HG03565 (cell line): Measurements from ENCODE around the gene BMP7.
A peak's percentile ranks its signal among the peaks of the same experiment; 100 is the strongest.

Experiments used
- ATAC-seq: cut with Tn5 transposase; IDR thresholded peaks from one replicate; pipeline ENCODE4 v1.9.1; 2021; ENCODE audit warnings: mild to moderate bottlenecking, moderate library complexity; ENCODE audit not compliant: unreplicated experiment

The BMP7 gene

GRCh38 chr20:57266291-57267157, at the start of gene BMP7:
Gene BMP7 (minus strand): TSS chr20:57266641. CDS start chr20:57266122, 519 bp downstream.
- no peak for ATAC-seq

GRCh38 chr20:57315976-57316480, 49.6 kb upstream of the BMP7 start:
- ATAC-seq, result no peak

DNA sequence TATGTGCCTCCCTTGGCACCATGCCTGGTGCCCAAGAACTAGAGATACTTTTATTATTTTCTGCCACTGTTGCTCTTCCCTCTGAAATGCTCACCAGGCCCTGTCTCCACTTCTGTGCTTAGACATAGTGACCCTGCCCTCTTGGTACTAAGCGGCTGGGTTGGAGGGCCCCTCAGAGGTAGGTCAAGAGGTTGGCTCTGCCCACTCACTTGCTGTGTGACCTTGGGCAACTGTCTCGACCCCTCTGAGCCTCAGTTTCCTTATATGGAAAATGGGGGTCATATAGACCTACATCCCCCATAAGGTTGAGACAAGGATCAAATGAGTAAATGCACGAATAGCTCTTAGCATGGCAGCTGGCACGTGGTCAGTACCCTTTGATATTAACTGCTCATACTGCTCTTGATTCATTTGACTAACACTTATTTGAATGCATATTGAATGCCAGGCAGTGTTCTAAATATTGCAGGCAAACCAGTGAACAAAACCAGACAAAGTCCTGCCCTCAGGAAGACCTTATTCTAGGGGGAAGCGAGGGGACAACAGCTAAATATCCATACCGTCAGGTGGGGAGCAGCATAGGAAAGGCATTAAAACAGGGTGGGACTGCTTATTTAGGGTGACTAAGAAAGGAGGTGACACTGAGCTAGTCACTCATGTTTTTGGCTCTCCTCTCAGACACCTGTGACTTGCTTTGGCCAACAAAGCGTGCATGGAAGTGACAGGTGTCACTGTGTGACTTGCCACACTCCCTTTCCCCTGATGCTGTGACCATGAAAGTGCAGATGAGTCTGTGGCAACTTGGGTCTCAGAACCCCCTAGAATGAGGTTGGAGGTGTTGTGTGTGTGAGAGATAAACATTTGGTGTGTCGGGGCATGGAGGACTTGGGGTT, 48.9 kb upstream of the BMP7 start:
- ATAC-seq, result no peak

GRCh38 chr20:57313951-57314350, 47.5 kb upstream of the BMP7 start:
- ATAC-seq, result no peak

- no peak for ATAC-seq
These were observed 46.8 kb upstream of the BMP7 start for GRCh38 chr20:57313230-57313629.

- no peak for ATAC-seq
These were observed 45.7 kb upstream of the BMP7 start for GRCh38 chr20:57312138-57312537.

DNA sequence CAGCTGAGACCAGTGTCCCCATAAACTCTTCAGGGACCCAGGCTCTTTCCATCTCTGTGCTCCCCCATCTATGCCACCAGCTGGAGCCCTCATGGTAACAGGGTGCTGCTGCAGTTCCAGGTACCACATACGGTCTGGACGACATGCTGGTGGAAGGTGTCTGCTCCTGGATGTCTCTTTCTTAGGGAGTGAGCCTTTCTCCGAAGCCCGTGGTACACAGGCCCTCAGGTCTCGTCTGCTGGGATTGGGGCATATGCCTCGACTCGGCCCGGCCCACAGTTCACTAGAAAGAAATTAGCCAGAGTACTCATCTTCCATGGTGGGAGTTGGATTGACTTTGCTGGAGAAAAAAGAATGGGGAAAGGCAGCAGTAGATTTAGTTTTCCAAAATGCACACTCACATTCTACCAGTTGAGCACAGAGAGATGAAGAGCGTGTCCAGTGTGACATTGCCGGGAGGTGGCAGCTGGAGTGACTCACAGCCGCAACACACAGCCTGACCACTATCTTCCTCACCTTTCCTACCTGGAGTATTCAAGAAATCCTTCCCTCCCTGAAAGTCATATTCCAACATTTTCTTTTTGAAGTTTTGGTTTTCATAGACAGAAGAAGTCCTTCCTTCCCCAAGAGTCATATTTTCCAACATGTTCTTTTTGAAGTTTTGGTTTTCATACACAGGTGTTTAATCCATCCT, 44.5 kb upstream of the BMP7 start:
- ATAC-seq, result no peak

GRCh38 chr20:57309544-57310115, 43.2 kb upstream of the BMP7 start:
- no peak for ATAC-seq

DNA sequence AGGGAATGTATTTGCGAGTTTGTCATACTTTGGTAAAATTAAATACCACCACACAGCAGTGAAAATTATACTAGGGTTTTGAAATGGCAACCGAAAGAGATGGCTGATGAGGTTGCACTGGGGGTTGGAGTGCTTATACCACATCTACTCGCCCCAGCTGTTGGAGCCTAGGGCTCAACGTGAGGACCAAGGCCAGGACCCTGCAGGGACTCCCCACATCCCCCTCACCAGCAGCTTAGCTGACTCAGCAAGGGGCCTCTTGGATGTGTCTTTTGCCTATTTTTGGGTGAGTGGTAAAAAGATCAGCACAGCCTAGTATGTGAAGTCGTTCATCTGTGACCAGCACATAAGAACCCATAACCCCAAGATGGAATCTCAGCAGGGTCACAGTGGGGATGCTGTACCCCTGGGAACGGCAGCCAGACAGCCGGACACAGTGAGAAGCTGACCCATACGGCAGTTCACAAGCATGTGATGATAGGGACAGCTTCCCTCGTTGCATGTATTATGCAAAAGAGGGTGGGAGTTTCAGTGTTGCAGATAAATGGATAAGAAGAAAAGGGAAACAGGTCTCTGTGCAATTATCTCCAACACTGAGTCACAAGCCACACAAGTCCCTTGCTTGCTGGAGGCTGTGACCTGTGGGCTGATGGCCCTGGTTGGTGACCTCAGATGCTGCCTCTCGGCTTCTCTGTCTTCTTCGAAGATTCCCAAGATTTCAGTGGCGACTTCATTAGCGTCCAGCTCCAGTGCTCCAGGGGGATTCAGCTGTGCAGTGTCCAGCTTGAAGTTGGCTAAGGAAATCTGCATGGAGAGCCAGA, 42.2 kb upstream of the BMP7 start:
- ATAC-seq, result peak; percentile 33

GRCh38 chr20:57306747-57307146, 40.3 kb upstream of the BMP7 start:
- no peak for ATAC-seq

GRCh38 chr20:57301026-57301425, 34.6 kb upstream of the BMP7 start:
- ATAC-seq, result no peak

GRCh38 chr20:57298457-57298856, 32.0 kb upstream of the BMP7 start:
- no peak for ATAC-seq

DNA sequence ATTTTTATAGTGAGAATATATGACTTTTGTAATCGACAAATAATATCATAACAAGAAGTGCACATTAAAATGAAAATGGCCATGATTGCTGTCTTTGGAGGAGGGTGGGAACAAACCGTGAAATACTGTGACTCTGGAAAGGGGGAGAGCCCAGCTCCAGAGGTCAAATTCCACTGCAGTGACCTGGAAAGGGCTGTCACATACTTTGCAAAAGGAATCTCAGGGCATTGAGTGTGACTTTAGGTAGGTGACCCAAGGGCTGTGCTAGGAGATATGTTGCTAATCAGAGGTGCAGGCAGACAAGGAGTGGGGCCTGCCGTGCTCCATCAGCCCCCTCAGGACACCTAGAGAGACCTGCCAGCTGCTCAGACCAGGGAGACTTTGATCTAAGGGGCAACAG, 28.1 kb upstream of the BMP7 start:
- no peak for ATAC-seq

- no peak for ATAC-seq
These were observed 27.6 kb upstream of the BMP7 start for GRCh38 chr20:57293995-57294394.

GRCh38 chr20:57292611-57293010, 26.2 kb upstream of the BMP7 start:
- ATAC-seq, result no peak

DNA sequence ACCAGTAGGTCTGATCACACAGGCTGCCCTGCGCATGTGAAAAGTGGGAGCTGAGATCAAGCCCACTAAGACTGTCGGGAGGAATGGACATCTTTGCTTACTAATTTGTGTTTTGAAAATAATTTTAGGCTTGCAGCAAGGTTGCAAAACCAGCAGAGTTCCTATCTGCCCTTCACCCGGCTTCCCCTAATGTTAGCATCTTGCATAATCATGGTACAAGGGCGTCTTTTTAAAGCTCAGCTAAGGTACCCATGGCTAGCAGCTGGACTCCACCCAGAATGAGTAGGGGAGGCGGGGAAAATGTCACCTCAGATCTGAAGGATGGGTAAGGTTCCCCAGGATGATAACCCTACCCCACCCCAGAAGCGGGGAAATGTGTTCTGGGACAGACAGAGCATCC, 25.3 kb upstream of the BMP7 start:
- no peak for ATAC-seq

DNA sequence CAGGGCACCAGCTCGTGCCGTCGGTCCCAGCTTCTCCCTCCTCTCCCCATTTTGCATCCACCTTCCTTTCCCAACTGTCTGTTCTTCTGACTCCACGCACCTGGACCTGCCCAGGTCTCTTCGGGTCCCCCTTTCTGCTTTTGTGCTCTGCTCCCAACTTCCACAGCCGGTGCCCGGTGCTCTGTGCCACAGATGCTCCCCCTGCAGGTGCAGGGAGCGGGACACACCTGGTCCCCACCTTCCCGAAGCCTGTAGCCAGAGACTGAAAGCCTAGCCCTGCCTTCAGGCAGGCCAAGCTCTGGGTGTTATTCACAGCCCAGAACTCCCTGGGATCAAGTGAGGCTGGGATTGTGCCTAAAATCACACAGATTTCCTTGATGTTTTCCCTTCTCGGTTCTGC, 24.6 kb upstream of the BMP7 start:
- ATAC-seq, result no peak

- ATAC-seq, result no peak
These were observed 23.7 kb upstream of the BMP7 start for GRCh38 chr20:57290178-57290484.

DNA sequence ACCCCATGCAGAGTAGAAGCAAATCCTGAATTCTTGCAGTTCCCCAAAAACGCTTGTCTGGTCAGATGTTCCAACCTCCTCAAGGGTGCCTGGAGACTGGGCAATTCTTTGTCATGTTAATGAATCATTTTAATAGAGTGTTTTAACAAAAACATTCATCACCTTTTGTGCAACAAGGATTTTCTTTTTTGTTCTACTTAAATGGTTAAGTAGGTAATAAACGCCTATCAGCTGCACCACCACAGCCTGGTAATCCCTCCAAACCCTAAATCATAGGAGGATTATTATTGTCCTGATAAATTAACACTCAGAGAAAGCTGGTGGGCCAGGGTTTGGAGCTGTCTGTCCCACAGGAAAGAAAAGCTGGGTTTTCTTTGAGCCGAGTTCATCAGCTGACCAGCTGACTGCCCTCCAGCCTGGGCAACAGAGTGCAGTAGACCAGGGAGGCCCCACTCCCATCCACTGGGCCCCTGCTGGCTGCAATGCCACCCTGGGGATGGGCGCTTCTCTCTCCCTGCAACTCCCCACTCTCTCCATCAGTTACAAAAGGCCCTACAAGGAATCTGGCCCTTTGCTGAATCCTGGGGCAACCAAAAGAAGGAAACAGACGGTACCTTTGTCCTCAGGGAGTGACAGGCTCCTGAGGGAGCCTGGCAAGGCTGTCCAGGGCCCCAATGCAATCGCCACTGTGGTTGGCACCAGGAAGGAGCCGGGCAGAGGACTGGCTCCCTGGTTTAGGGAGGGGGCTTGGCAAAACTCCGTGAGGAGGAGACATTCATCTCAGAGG, 23.1 kb upstream of the BMP7 start:
- no peak for ATAC-seq
